ENCODE data around the gene NAA10. TPM values are rescaled to one million over a fixed set of nuclear protein-coding genes. Genes with fewer than 3 reads are reported as not detected.

Gene NAA10
- total and polyA plus RNA-seq, 5 donors: 61.1 to 108 (median 66.4) TPM

DNA sequence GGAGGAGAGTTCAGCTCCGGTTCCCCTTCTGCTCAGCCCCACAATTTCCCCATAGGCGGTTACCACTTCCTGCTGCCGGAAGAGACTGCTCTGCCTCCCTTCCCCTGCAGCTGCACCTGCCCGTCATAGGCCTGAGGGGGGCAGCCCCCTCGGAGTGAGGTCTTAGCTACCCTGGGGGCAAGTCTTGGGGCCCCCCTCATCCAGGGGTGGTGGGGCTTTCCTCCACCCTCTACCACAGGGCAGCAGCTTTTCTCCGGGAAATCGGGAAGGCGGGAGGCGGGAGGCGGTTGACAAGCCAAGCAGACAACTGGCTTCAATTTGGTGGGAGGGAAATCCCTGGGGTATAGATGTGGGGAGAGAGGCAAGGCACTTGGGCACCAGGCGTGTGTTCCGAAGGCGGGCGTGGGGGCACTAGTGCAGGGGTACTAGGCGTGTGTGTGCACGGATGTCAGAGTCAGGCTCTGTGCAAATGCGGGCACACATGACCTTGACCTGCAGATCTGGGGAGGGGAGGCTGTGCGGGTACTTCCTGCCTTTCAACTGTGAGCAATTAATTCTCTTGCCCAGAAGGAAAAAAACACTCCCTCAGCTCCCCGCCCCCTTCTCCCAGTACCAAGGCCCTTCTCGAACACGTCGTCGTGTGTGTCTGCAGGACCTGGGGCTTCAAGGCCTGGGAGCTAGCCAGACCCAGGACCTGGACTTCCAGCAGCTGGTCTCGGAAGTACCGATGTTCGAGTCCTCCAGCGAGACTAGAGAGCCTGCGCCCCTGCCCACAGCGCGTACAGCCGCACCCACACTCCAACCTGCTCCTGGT lies 7.8 kb downstream of the NAA10 start:
- Histone ChIP-seq H3K27ac (ENCODE audit: low read length) (peak overlapping the region; percentile 99), H3K27me3 (ENCODE audit: control insufficient read depth, insufficient read depth) (no peaks in the 10 kb centered on the region), H3K4me3 (ENCODE audit: low read length) (peak overlapping the region; percentile 50), H3K9me3 (ENCODE audit: control insufficient read depth, low read length) (no peaks in the 10 kb centered on the region), H3K4me1 (ENCODE audit: control insufficient read depth, insufficient read depth, low read length) (peaks cover 7% of the 10 kb centered on the region)
- ATAC-seq: peak; percentile 1 to 20
- DNase-seq: peak; percentile 64 to 79 (median 76)
- intact Hi-C loops (cut with DNase I): loop anchor here in 1 of 4 donors (10.0 kb wide), 1 partner anchor 132 kb away; the partner anchor contains the start of genes IDH3G and SSR4
- 8% methylated on average over 31 of the region's 31 CpGs for WGBS

DNA sequence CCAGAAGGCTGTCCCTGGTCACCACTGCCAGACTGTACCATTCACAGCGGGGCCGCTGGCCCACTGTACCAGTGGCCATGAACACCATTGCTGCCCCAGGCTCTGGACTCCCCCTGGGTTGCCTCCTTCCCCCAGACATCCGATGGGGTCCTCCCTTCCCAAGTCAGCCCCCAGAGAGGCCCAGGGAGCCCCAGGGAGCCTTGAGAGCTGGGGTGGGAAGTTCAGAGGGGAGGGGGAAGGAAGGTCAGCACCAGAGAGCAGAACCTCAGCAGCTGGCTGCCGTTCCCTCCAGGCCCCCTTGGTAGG lies 8.3 kb downstream of the NAA10 start:
- H3K4me1 ChIP-seq (ENCODE audit: control insufficient read depth, insufficient read depth, low read length): peaks cover 7% of the 10 kb centered on the region
- intact Hi-C loops (cut with DNase I): loop anchor here in 1 of 4 donors (10.0 kb wide), 1 partner anchor 132 kb away; the partner anchor contains the start of genes IDH3G and SSR4
- no peaks in the 10 kb centered on the region for H3K9me3 ChIP-seq (ENCODE audit: control insufficient read depth, low read length)
- peak overlapping the region; percentile 99 for H3K27ac ChIP-seq (ENCODE audit: low read length)
- DNase-seq: no peak
- WGBS: 13% methylated on average over 4 of the region's 4 CpGs
- H3K27me3 ChIP-seq (ENCODE audit: control insufficient read depth, insufficient read depth): no peaks in the 10 kb centered on the region
- no peak overlapping the region for H3K4me3 ChIP-seq (ENCODE audit: low read length)
- ATAC-seq: no peak

DNA sequence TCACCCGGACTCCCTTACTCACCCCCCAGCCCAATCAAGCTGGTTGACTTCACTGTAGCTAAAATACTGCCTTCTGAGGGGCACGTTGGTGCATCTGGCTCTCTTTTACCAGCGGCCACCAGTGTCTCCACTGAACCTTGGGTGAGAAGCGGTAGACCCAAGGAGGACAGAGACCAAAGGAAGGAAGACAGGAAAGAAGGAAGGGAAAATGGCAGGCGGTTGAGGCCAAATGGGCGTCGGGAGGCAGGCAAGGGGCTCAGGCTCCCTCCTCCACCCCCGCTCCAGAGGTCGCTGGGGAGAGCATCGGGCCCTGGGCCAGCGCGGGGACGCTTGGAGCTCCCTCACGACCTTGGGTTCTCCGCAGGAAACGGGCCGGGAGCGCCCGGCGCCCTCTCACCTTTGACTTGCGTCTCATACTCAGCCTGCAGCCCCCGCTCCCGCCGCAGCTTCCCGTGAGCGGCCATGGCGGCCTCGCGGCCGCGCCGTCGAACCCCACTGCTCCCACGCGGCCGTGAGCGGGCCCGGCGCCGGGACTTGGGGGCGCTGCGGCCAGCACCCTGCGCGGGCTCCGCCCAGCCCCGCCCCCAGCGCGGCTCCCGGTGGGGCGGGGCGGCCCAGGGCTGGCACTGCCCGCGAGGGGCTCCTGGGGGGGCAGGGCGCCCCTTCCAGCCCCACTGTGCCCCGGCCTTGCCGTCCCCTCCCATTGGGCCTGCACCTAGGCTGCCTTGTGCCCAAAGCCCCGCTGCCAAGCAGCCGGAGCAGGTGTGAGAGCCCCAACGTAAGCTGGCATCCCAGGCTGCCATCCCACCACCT lies 8.9 kb downstream of the NAA10 start, which contains the start of gene ARHGAP4:
ARHGAP4 (minus strand) TSS at position 526 of the 813 bp plus-strand sequence; CDS start at position 464, 62 bp downstream.
- Histone ChIP-seq H3K9me3 (ENCODE audit: control insufficient read depth, low read length) (no peaks in the 10 kb centered on the region), H3K4me3 (ENCODE audit: low read length) (peak within 1 kb of the TSS; percentile 5), H3K27me3 (ENCODE audit: control insufficient read depth, insufficient read depth) (no peaks in the 10 kb centered on the region), H3K4me1 (ENCODE audit: control insufficient read depth, insufficient read depth, low read length) (peaks cover 7% of the 10 kb centered on the region), H3K27ac (ENCODE audit: low read length) (peak within 1 kb of the TSS; percentile 99)
- DNase-seq (peak in 2 of 3 donors; percentile 62 to 66), ATAC-seq (no peak)
- intact Hi-C loops (cut with DNase I): loop anchor here in 1 of 4 donors (10.0 kb wide), 1 partner anchor 131 kb away; the partner anchor contains the start of genes IDH3G and SSR4
- 16% methylated on average over 53 of the region's 59 CpGs for WGBS

- ATAC-seq: no peak
- Histone ChIP-seq H3K9me3 (ENCODE audit: control insufficient read depth, low read length) (no peaks in the 10 kb centered on the region), H3K4me1 (ENCODE audit: control insufficient read depth, insufficient read depth, low read length) (peaks cover 7% of the 10 kb centered on the region), H3K27ac (ENCODE audit: low read length) (peak overlapping the region; percentile 1), H3K4me3 (ENCODE audit: low read length) (no peak overlapping the region), H3K27me3 (ENCODE audit: control insufficient read depth, insufficient read depth) (no peaks in the 10 kb centered on the region)
- no peak for DNase-seq
- WGBS: 84% methylated on average over 3 of the region's 4 CpGs
- intact Hi-C loops (cut with DNase I): loop anchor here in 1 of 4 donors (10.0 kb wide), 1 partner anchor 131 kb away; the partner anchor contains the start of genes IDH3G and SSR4
Measured at GRCh38 chrX:153925387-153925738, 9.5 kb downstream of the NAA10 start.

- no peak overlapping the region for H3K4me3 ChIP-seq (ENCODE audit: low read length)
- peaks cover 7% of the 10 kb centered on the region for H3K4me1 ChIP-seq (ENCODE audit: control insufficient read depth, insufficient read depth, low read length)
- H3K9me3 ChIP-seq (ENCODE audit: control insufficient read depth, low read length): no peaks in the 10 kb centered on the region
- 13% methylated on average over 14 of the region's 14 CpGs for WGBS
- peak in 1 of 2 donors; percentile 25 for ATAC-seq
- no peaks in the 10 kb centered on the region for H3K27me3 ChIP-seq (ENCODE audit: control insufficient read depth, insufficient read depth)
- H3K27ac ChIP-seq (ENCODE audit: low read length): peak overlapping the region; percentile 7
- intact Hi-C loops (cut with DNase I): loop anchor here in 1 of 4 donors (10.0 kb wide), 1 partner anchor 130 kb away; the partner anchor contains the start of genes IDH3G and SSR4
- peak; percentile 60 to 72 (median 70) for DNase-seq
Measured at GRCh38 chrX:153924149-153924861, 10.5 kb downstream of the NAA10 start.

- Histone ChIP-seq H3K4me3 (ENCODE audit: low read length) (no peak overlapping the region), H3K4me1 (ENCODE audit: control insufficient read depth, insufficient read depth, low read length) (peaks cover 7% of the 10 kb centered on the region), H3K27ac (ENCODE audit: low read length) (peak overlapping the region; percentile 6), H3K27me3 (ENCODE audit: control insufficient read depth, insufficient read depth) (no peaks in the 10 kb centered on the region), H3K9me3 (ENCODE audit: control insufficient read depth, low read length) (no peaks in the 10 kb centered on the region)
- 47% methylated on average over 25 of the region's 25 CpGs for WGBS
- intact Hi-C loops (cut with DNase I): loop anchor here in 1 of 4 donors (10.0 kb wide), 1 partner anchor 128 kb away; the partner anchor contains the start of genes IDH3G and SSR4
- DNase-seq (peak; percentile 83 to 94 (median 94)), ATAC-seq (peak; percentile 49 to 54)
Measured at GRCh38 chrX:153922932-153923857, 11.6 kb downstream of the NAA10 start.

DNA sequence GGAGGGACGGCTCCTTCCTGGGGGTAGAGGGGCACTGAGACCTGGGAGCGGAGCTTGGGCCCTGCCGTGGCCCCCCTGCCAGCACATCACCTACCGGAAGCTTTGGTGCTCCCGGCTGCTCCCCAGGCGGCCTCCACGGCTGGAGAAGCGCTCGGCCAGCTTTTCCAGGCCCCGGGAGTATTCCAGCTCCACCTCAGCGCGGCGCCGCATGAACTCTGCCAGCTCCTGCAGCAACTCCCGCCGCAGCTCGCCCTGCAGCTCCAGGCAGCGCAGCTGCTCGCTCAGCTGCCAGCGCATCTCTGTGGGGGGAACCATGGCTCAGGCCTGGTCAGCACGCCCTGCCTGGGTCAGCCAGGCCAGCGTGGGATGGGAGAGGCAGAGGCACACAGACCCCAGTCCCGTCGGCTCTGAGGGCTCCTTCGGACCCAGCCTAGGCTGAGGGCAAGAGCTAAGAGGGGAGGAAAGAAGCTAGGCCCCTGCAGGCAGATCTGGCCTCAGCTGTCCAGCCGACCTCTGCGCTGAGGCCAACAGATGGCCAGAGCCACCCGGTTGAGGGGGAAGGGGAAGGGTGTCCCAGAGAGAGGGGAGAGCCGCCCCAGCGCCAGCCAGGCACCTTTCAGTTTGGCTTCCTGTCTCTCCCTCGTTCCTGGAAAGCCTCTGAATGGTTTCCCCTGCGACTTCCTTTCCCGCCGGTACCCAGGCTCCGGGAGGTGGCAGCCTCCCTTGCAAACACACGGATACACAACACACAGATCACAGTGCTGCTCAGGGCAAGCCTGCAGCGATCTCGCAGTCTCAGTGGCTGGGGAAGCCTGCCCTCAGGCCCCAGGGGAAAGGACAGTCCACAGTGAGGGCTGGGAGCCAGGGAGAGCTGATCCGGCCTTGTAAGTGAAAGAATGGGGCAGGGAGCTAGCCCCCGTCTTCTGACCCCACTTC lies 13.1 kb downstream of the NAA10 start:
- Histone ChIP-seq H3K27ac (ENCODE audit: low read length) (no peak overlapping the region), H3K4me1 (ENCODE audit: control insufficient read depth, insufficient read depth, low read length) (peaks cover 4% of the 10 kb centered on the region), H3K27me3 (ENCODE audit: control insufficient read depth, insufficient read depth) (no peaks in the 10 kb centered on the region), H3K4me3 (ENCODE audit: low read length) (no peak overlapping the region), H3K9me3 (ENCODE audit: control insufficient read depth, low read length) (no peaks in the 10 kb centered on the region)
- DNase-seq (peak in 2 of 3 donors; percentile 63 to 68), ATAC-seq (peak in 1 of 2 donors; percentile 8)
- intact Hi-C loops (cut with DNase I): loop anchor here in 1 of 4 donors (10.0 kb wide), 1 partner anchor 127 kb away; the partner anchor contains the start of genes IDH3G and SSR4
- WGBS: 36% methylated on average over 40 of the region's 40 CpGs

DNA sequence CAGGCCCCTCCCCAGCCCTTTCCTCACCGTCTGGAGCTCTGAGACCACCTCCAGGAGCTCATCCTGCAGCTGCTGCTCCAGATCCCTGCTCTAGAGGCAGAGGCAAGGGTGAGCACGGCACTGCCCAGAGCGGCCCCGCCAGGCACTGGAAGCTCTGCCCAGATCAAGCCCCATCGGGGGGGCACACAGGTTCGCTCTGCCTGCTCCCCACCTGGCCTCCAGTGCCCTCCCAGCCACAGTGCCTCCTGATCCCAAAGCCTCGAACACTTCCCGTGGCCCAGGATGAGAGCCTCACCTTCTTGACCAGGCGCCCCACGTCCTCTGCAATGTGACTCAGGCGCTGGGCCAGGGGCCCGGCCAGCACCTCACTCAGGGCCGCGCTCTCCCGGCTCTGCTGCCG lies 13.8 kb downstream of the NAA10 start:
- Histone ChIP-seq H3K4me3 (ENCODE audit: low read length) (no peak overlapping the region), H3K27me3 (ENCODE audit: control insufficient read depth, insufficient read depth) (no peaks in the 10 kb centered on the region), H3K9me3 (ENCODE audit: control insufficient read depth, low read length) (no peaks in the 10 kb centered on the region), H3K27ac (ENCODE audit: low read length) (no peak overlapping the region), H3K4me1 (ENCODE audit: control insufficient read depth, insufficient read depth, low read length) (peaks cover 4% of the 10 kb centered on the region)
- ATAC-seq (no peak), DNase-seq (peak in 1 of 3 donors; percentile 56)
- 62% methylated on average over 16 of the region's 16 CpGs for WGBS
- intact Hi-C loops (cut with DNase I): loop anchor here in 1 of 4 donors (10.0 kb wide), 1 partner anchor 126 kb away; the partner anchor contains the start of genes IDH3G and SSR4

DNA sequence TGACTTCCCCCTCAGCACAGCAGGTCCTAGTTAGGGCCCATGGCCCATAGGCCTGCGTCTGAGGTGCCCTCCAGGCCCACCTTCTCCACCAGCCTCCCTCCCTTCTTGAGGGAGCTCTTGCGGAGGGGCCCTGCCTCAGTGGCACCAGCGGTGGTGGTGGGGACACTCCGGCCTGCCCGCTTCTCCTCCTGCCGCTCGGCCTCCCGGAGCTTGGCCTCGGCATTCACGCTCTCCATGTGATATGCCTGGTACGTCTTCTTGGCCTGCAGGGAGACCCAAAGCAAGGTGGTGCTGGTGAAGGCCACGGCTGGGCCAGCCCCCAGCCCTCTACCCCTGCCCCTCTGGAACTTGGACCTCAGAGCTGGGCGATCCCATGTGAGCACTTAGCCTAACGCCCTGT lies 14.3 kb downstream of the NAA10 start:
- H3K27ac ChIP-seq (ENCODE audit: low read length): no peak overlapping the region
- peaks cover 4% of the 10 kb centered on the region for H3K4me1 ChIP-seq (ENCODE audit: control insufficient read depth, insufficient read depth, low read length)
- DNase-seq: peak in 1 of 3 donors; percentile 41
- no peaks in the 10 kb centered on the region for H3K9me3 ChIP-seq (ENCODE audit: control insufficient read depth, low read length)
- ATAC-seq: no peak
- intact Hi-C loops (cut with DNase I): loop anchor here in 1 of 4 donors (10.0 kb wide), 1 partner anchor 126 kb away; the partner anchor contains the start of genes IDH3G and SSR4
- no peaks in the 10 kb centered on the region for H3K27me3 ChIP-seq (ENCODE audit: control insufficient read depth, insufficient read depth)
- no peak overlapping the region for H3K4me3 ChIP-seq (ENCODE audit: low read length)
- WGBS: 95% methylated on average over 10 of the region's 14 CpGs
